Measurements from ENCODE around the gene INSR. TPM values are rescaled to one million over a fixed set of nuclear protein-coding genes. Genes with fewer than 3 reads are reported as not detected.

Gene INSR
- total RNA-seq, 1 donor from 2014 or later: 7.9 TPM

GRCh38 chr19:7161292-7161691 lies 132.9 kb downstream of the INSR start:
- Histone ChIP-seq H2AFZ (ENCODE audit: low read depth, low read length) (no peak overlapping the region), H3K4me3 (ENCODE audit: insufficient read depth, low read depth, low read length) (no peak overlapping the region), H3K9ac (ENCODE audit: low read length) (no peak overlapping the region), H3K4me2 (ENCODE audit: low read length) (no peak overlapping the region), H3K4me1 (ENCODE audit: insufficient read depth, low read length) (no peaks in the 10 kb centered on the region), H4K20me1 (ENCODE audit: insufficient read depth, low read length) (no peaks in the 10 kb centered on the region), H3K27me3 (ENCODE audit: insufficient read depth, low read length) (no peaks in the 10 kb centered on the region), H3K27ac (ENCODE audit: low read depth, low read length) (no peak overlapping the region), H3K36me3 (ENCODE audit: insufficient read depth, low read length) (no peaks in the 10 kb centered on the region), H3K79me2 (ENCODE audit: insufficient read depth, low read length) (no peaks in the 10 kb centered on the region), H3K9me3 (ENCODE audit: insufficient read depth, low read depth, low read length) (no peaks in the 10 kb centered on the region)
- FAIRE-seq (no peak), DNase-seq (ENCODE audit: low read depth) (no peak)
- Mint-ChIP-seq H3K27me3 (ENCODE audit: low read depth, unreplicated experiment) (no peaks in the 10 kb centered on the region), H3K27ac (ENCODE audit: unreplicated experiment) (no peak overlapping the region), H3K4me1 (ENCODE audit: low read depth, unreplicated experiment) (no peaks in the 10 kb centered on the region), H3K4me3 (ENCODE audit: unreplicated experiment) (no peak overlapping the region), H3K36me3 (ENCODE audit: low read depth, unreplicated experiment) (peaks cover 6% of the 10 kb centered on the region), H3K9me3 (ENCODE audit: unreplicated experiment) (no peaks in the 10 kb centered on the region)
- no peak for TF ChIP-seq CTCF (IDR thresholded peaks at IDR 0.05; ENCODE audit: insufficient read depth, low read depth, low read length)
- TF ChIP-seq EZH2 (IDR thresholded peaks at IDR 0.05; ENCODE audit: insufficient read depth, low read length): no peak

- no peak overlapping the region for H3K4me3 Mint-ChIP-seq (ENCODE audit: unreplicated experiment)
- TF ChIP-seq CTCF (IDR thresholded peaks at IDR 0.05; ENCODE audit: insufficient read depth, low read depth, low read length): no peak
- no peak for TF ChIP-seq EZH2 (IDR thresholded peaks at IDR 0.05; ENCODE audit: insufficient read depth, low read length)
- FAIRE-seq: no peak
- H3K36me3 ChIP-seq (ENCODE audit: insufficient read depth, low read length): no peaks in the 10 kb centered on the region
- no peaks in the 10 kb centered on the region for H3K4me1 ChIP-seq (ENCODE audit: insufficient read depth, low read length)
- no peak overlapping the region for H3K4me3 ChIP-seq (ENCODE audit: insufficient read depth, low read depth, low read length)
- no peak overlapping the region for H2AFZ ChIP-seq (ENCODE audit: low read depth, low read length)
- no peaks in the 10 kb centered on the region for H4K20me1 ChIP-seq (ENCODE audit: insufficient read depth, low read length)
- no peaks in the 10 kb centered on the region for H3K4me1 Mint-ChIP-seq (ENCODE audit: low read depth, unreplicated experiment)
- no peaks in the 10 kb centered on the region for H3K27me3 Mint-ChIP-seq (ENCODE audit: low read depth, unreplicated experiment)
- no peak overlapping the region for H3K27ac Mint-ChIP-seq (ENCODE audit: unreplicated experiment)
- no peaks in the 10 kb centered on the region for H3K79me2 ChIP-seq (ENCODE audit: insufficient read depth, low read length)
- H3K9ac ChIP-seq (ENCODE audit: low read length): no peak overlapping the region
- no peak overlapping the region for H3K27ac ChIP-seq (ENCODE audit: low read depth, low read length)
- H3K27me3 ChIP-seq (ENCODE audit: insufficient read depth, low read length): no peaks in the 10 kb centered on the region
- H3K9me3 ChIP-seq (ENCODE audit: insufficient read depth, low read depth, low read length): no peaks in the 10 kb centered on the region
- peaks cover 4% of the 10 kb centered on the region for H3K36me3 Mint-ChIP-seq (ENCODE audit: low read depth, unreplicated experiment)
- no peaks in the 10 kb centered on the region for H3K9me3 Mint-ChIP-seq (ENCODE audit: unreplicated experiment)
- DNase-seq (ENCODE audit: low read depth): peak; percentile 64
- no peak overlapping the region for H3K4me2 ChIP-seq (ENCODE audit: low read length)
These were observed 134.9 kb downstream of the INSR start for GRCh38 chr19:7159105-7159933.

GRCh38 chr19:7153022-7153421 lies 141.2 kb downstream of the INSR start:
- no peaks in the 10 kb centered on the region for H3K27me3 Mint-ChIP-seq (ENCODE audit: low read depth, unreplicated experiment)
- no peak overlapping the region for H3K27ac Mint-ChIP-seq (ENCODE audit: unreplicated experiment)
- peaks cover 2% of the 10 kb centered on the region for H3K36me3 Mint-ChIP-seq (ENCODE audit: low read depth, unreplicated experiment)
- Histone ChIP-seq H2AFZ (ENCODE audit: low read depth, low read length) (no peak overlapping the region), H4K20me1 (ENCODE audit: insufficient read depth, low read length) (no peaks in the 10 kb centered on the region), H3K27ac (ENCODE audit: low read depth, low read length) (no peak overlapping the region), H3K9ac (ENCODE audit: low read length) (no peak overlapping the region), H3K9me3 (ENCODE audit: insufficient read depth, low read depth, low read length) (no peaks in the 10 kb centered on the region), H3K79me2 (ENCODE audit: insufficient read depth, low read length) (no peaks in the 10 kb centered on the region), H3K4me2 (ENCODE audit: low read length) (no peak overlapping the region), H3K36me3 (ENCODE audit: insufficient read depth, low read length) (no peaks in the 10 kb centered on the region), H3K4me3 (ENCODE audit: insufficient read depth, low read depth, low read length) (no peak overlapping the region), H3K4me1 (ENCODE audit: insufficient read depth, low read length) (no peaks in the 10 kb centered on the region), H3K27me3 (ENCODE audit: insufficient read depth, low read length) (no peaks in the 10 kb centered on the region)
- peak; percentile 72 for FAIRE-seq
- DNase-seq (ENCODE audit: low read depth): peak; percentile 12
- TF ChIP-seq EZH2 (IDR thresholded peaks at IDR 0.05; ENCODE audit: insufficient read depth, low read length) (no peak), CTCF (IDR thresholded peaks at IDR 0.05; ENCODE audit: insufficient read depth, low read depth, low read length) (no peak)
- H3K4me1 Mint-ChIP-seq (ENCODE audit: low read depth, unreplicated experiment): no peaks in the 10 kb centered on the region
- H3K9me3 Mint-ChIP-seq (ENCODE audit: unreplicated experiment): no peaks in the 10 kb centered on the region
- H3K4me3 Mint-ChIP-seq (ENCODE audit: unreplicated experiment): no peak overlapping the region

Measured in astrocyte (in vitro differentiated cells and primary cell).